Lung (tissue), 12 donors: Measurements from ENCODE around the gene DLGAP4. TPM values are rescaled to one million over a fixed set of nuclear protein-coding genes. Genes with fewer than 3 reads are reported as not detected.

Source experiments
- ATAC-seq: fragments of 200-7000 bp; cut with Tn5 transposase; one replicate; pipeline ENCODE4 v1.9.1; 2020; ENCODE audit warnings: moderate number of reproducible peaks; ENCODE audit not compliant: insufficient read depth, low FRiP score
- DNase-seq, 3 donors: peaks; one replicate each; pipeline ENCODE4 v3.0.0-alpha.2; 2013 to 2017
- H3K27ac ChIP-seq, 2 donors: one replicate each; pipeline ENCODE4 v1.5.1; 2013; ENCODE audit warnings: mild to moderate bottlenecking in 2 of 2, moderate library complexity in 2 of 2, control low read depth in 1 of 2, inconsistent platforms in 1 of 2, low read depth in 1 of 2, low read length in 1 of 2
- H3K27me3 ChIP-seq, 3 donors: one replicate each; pipeline ENCODE4 v1.5.1; 2013; ENCODE audit warnings: low read length in 2 of 3; ENCODE audit not compliant: control insufficient read depth in 3 of 3, insufficient read depth in 3 of 3
- H3K36me3 ChIP-seq, 4 donors: one replicate each; pipeline ENCODE4 v1.5.1; 2013; ENCODE audit warnings: low read length in 4 of 4, mild to moderate bottlenecking in 1 of 4, moderate library complexity in 1 of 4; ENCODE audit not compliant: control insufficient read depth in 4 of 4, insufficient read depth in 4 of 4
- H3K4me1 ChIP-seq, 5 donors: one replicate each; pipeline ENCODE4 v1.5.1; 2013; ENCODE audit warnings: low read length in 5 of 5, mild to moderate bottlenecking in 2 of 5, moderate library complexity in 1 of 5; ENCODE audit not compliant: control insufficient read depth in 5 of 5, insufficient read depth in 5 of 5
- H3K4me3 ChIP-seq: one replicate; pipeline ENCODE4 v1.5.1; 2013; ENCODE audit warnings: mild to moderate bottlenecking, control low read depth, moderate library complexity
- H3K9ac ChIP-seq, 2 donors: one replicate each; pipeline ENCODE4 v1.5.1; 2013; ENCODE audit warnings: low read length in 2 of 2, control low read depth in 1 of 2; ENCODE audit not compliant: insufficient read depth in 1 of 2
- H3K9me3 ChIP-seq, 4 donors: one replicate each; pipeline ENCODE4 v1.5.1; 2013; ENCODE audit warnings: low read length in 3 of 4, mild to moderate bottlenecking in 1 of 4, moderate library complexity in 1 of 4; ENCODE audit not compliant: control insufficient read depth in 4 of 4, insufficient read depth in 3 of 4
- CTCF ChIP-seq: IDR thresholded peaks from 2 replicates; pipeline ENCODE4 v1.5.1; 2012; ENCODE audit warnings: mild to moderate bottlenecking; ENCODE audit errors: control extremely low read depth, extremely low read depth
- WGBS, 2 donors: extraction: QIAGEN DNeasy Blood & Tissue Kit; methylation state at CpG; one replicate each; pipeline ENCODE4 v1.1.7; 2013; 5-methylcytosine and 5-hydroxymethylcytosine counted together
- polyA plus RNA-seq, 2 donors: library from polyadenylated mRNA; stranded (reverse); fragments of 200-250 nt; gene quantifications; one replicate each; pipeline ENCODE4 v1.2.1, GENCODE V29; 2013
- total RNA-seq, 2 donors: library from RNA; depleted of rRNA in 1 of 2; stranded (reverse); fragments of >200 nt in 1 of 2; gene quantifications; one replicate each; pipeline ENCODE4 v1.2.1, GENCODE V29; 2014 to 2021
- donor health status: control.
- donor health status: control.
- donor health status: Bipolar disorder and iron deficiency.
- donor health status: healthy.
- donor health status: DM: yes; HTN: yes; CAD: no.

Gene DLGAP4
- total and polyA plus RNA-seq, 4 donors, result 34.6 to 67.6 (median 35.8) TPM

GRCh38 chr20:36487069-36487468 lies 180.9 kb downstream of the DLGAP4 start:
- no peaks in the 10 kb centered on the region for H3K27me3 ChIP-seq
- TF ChIP-seq CTCF, result no peak
- H3K36me3 ChIP-seq, result peaks cover 0 to 6% (median under 1%) of the 10 kb centered on the region in 4 donors
- H3K4me3 ChIP-seq, result no peak overlapping the region
- ATAC-seq (no peak), DNase-seq (no peak)
- H3K9ac ChIP-seq, result no peak overlapping the region
- peak overlapping the region in 1 of 2 donors; percentile 7 for H3K27ac ChIP-seq
- H3K4me1 ChIP-seq, result peaks cover 4 to 48% (median 21%) of the 10 kb centered on the region in 5 donors
- H3K9me3 ChIP-seq, result no peaks in the 10 kb centered on the region
- 91 to 100% methylated on average over 1 of the region's 1 CpG for WGBS, 2 donors

- no peak overlapping the region for H3K27ac ChIP-seq
Observed at GRCh38 chr20:36490191-36490590, 184.1 kb downstream of the DLGAP4 start.

GRCh38 chr20:36491901-36492617 lies 185.9 kb downstream of the DLGAP4 start:
- no peak for TF ChIP-seq CTCF
- DNase-seq (no peak), ATAC-seq (peak; percentile 49)
- Histone ChIP-seq H3K27me3 (no peaks in the 10 kb centered on the region), H3K9me3 (no peaks in the 10 kb centered on the region), H3K4me1 (peaks cover 0 to 30% (median 8%) of the 10 kb centered on the region in 5 donors), H3K36me3 (peaks cover 0 to 15% (median 8%) of the 10 kb centered on the region in 4 donors), H3K27ac (peak overlapping the region in 1 of 2 donors; percentile 85), H3K4me3 (no peak overlapping the region), H3K9ac (no peak overlapping the region)
- WGBS, 2 donors, result 29 to 34% methylated on average over 8 of the region's 8 CpGs

More at GRCh38 chr20:36490191-36490590, 184.1 kb downstream of the DLGAP4 start:
- ATAC-seq (no peak), DNase-seq (no peak)
- no peak overlapping the region for H3K4me3 ChIP-seq
- no peak for TF ChIP-seq CTCF
- H3K4me1 ChIP-seq, result peaks cover 3 to 36% (median 9%) of the 10 kb centered on the region in 5 donors
- 82 to 83% methylated on average over 1 of the region's 1 CpG for WGBS, 2 donors
- peaks cover 0 to 3% (median 1%) of the 10 kb centered on the region in 4 donors for H3K36me3 ChIP-seq
- H3K9ac ChIP-seq, result no peak overlapping the region
- H3K27me3 ChIP-seq, result no peaks in the 10 kb centered on the region
- H3K9me3 ChIP-seq, result no peaks in the 10 kb centered on the region
